ENCODE data around the gene GSK3B. TPM values are rescaled to one million over a fixed set of nuclear protein-coding genes. Genes with fewer than 3 reads are reported as not detected.

The GSK3B gene
- total and polyA plus RNA-seq, 8 donors = 4.4 to 20.7 (median 11.2) TPM

DNA sequence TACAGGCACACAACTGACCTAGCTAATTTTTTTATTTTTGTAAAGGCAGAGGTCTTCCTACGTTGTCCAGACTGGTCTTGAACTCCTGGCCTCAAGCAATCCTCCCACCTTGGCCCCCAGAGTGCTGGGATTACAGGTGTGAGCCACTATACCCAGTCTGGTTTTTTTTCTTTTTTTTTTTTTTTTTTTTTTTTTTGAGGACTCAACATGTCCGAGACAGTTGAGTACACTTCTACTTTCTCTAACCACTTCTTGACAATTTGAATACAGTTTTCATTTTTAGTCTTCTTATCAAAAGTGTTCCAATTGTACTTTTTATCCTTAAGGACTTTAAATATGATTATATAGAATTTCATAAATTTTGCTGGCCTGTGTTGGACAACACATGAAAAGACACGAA, 7.4 kb upstream of the GSK3B start:
- intact Hi-C loops (cut with DNase I) = no loop called here
- Histone ChIP-seq H3K27ac (no peak overlapping the region), H3K4me1 (peaks cover 11 to 27% (median 16%) of the 10 kb centered on the region in 3 donors), H3K36me3 (no peaks in the 10 kb centered on the region), H3K4me3 (no peak overlapping the region), H3K9me3 (no peaks in the 10 kb centered on the region), H3K27me3 (no peaks in the 10 kb centered on the region)
- DNase-seq (no peak), ATAC-seq (no peak), FAIRE-seq (no peak)
- 75 to 79% methylated on average over 3 of the region's 3 CpGs for WGBS, 2 donors
- TF ChIP-seq, protein P1, sequence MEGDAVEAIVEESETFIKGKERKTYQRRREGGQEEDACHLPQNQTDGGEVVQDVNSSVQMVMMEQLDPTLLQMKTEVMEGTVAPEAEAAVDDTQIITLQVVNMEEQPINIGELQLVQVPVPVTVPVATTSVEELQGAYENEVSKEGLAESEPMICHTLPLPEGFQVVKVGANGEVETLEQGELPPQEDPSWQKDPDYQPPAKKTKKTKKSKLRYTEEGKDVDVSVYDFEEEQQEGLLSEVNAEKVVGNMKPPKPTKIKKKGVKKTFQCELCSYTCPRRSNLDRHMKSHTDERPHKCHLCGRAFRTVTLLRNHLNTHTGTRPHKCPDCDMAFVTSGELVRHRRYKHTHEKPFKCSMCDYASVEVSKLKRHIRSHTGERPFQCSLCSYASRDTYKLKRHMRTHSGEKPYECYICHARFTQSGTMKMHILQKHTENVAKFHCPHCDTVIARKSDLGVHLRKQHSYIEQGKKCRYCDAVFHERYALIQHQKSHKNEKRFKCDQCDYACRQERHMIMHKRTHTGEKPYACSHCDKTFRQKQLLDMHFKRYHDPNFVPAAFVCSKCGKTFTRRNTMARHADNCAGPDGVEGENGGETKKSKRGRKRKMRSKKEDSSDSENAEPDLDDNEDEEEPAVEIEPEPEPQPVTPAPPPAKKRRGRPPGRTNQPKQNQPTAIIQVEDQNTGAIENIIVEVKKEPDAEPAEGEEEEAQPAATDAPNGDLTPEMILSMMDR (IDR thresholded peaks at IDR 0.05) = no peak

- intact Hi-C loops (cut with DNase I) = no loop called here
- H3K27me3 ChIP-seq = no peaks in the 10 kb centered on the region
- FAIRE-seq (no peak), DNase-seq (no peak), ATAC-seq (no peak)
- no peaks in the 10 kb centered on the region for H3K9me3 ChIP-seq
- TF ChIP-seq, protein P1 (IDR thresholded peaks at IDR 0.05) = no peak
- H3K27ac ChIP-seq = no peak overlapping the region
- no peak overlapping the region for H3K4me3 ChIP-seq
- no peaks in the 10 kb centered on the region for H3K36me3 ChIP-seq
- 95 to 100% methylated on average over 1 of the region's 1 CpG for WGBS, 2 donors
- H3K4me1 ChIP-seq = peaks cover 15 to 32% (median 17%) of the 10 kb centered on the region in 3 donors
Measured at GRCh38 chr3:120100711-120101110, 6.5 kb upstream of the GSK3B start.

DNA sequence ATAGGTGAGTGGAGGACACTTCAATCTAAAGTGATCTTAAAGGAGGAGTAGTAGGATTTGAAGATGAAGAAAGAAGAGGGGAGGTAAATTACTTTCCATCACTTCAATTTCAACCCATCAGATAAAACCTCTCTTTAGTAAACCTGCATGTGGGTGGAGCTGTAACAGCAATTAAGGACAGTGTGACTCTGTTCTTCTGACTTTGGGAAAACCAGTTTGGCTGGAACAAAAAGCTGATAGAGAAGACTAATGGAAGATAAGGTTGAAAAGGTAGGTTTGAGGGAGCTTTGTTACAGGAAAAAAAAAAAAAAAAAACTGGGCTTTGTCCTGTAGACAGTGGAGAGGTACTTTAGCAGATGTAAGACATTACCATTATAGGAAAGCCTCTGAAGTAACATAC, 4.5 kb upstream of the GSK3B start:
- H3K27ac ChIP-seq = peak overlapping the region in 2 of 4 donors; percentile 19 to 53
- no peaks in the 10 kb centered on the region for H3K9me3 ChIP-seq
- FAIRE-seq (no peak), ATAC-seq (no peak), DNase-seq (no peak)
- TF ChIP-seq, protein P1 (IDR thresholded peaks at IDR 0.05) = no peak
- H3K4me1 ChIP-seq = peaks cover 15 to 32% (median 17%) of the 10 kb centered on the region in 3 donors
- no peak overlapping the region for H3K4me3 ChIP-seq
- no peaks in the 10 kb centered on the region for H3K27me3 ChIP-seq
- no peaks in the 10 kb centered on the region for H3K36me3 ChIP-seq
- intact Hi-C loops (cut with DNase I) = no loop called here

- intact Hi-C loops (cut with DNase I) = no loop called here
- peak overlapping the region; percentile 97 to 100 (median 100) for H3K27ac ChIP-seq
- no peak for ATAC-seq
- H3K27me3 ChIP-seq = no peaks in the 10 kb centered on the region
- no peak for DNase-seq
- TF ChIP-seq, protein P1 (IDR thresholded peaks at IDR 0.05) = no peak
- H3K36me3 ChIP-seq = no peaks in the 10 kb centered on the region
- H3K4me1 ChIP-seq = peaks cover 15 to 24% (median 16%) of the 10 kb centered on the region in 3 donors
- FAIRE-seq = no peak
- 0 to 1% methylated on average over 1 of the region's 1 CpG for WGBS, 2 donors
- peak overlapping the region; percentile 61 to 83 (median 71) for H3K4me3 ChIP-seq
- no peaks in the 10 kb centered on the region for H3K9me3 ChIP-seq
Measured at GRCh38 chr3:120095979-120096426, 1.8 kb upstream of the GSK3B start.

GRCh38 chr3:120095226-120095978, 1.2 kb upstream of the GSK3B start:
- ATAC-seq (peak; percentile 56 to 75 (median 69)), FAIRE-seq (no peak), DNase-seq (peak; percentile 88 to 95 (median 92))
- 0% methylated on average over 56 to 58 of the region's 58 CpGs for WGBS, 2 donors
- Histone ChIP-seq H3K4me1 (peaks cover 16 to 27% (median 22%) of the 10 kb centered on the region in 3 donors), H3K36me3 (no peaks in the 10 kb centered on the region), H3K27me3 (no peaks in the 10 kb centered on the region), H3K27ac (peak overlapping the region; percentile 97 to 100 (median 100)), H3K4me3 (peak overlapping the region; percentile 61 to 83 (median 71)), H3K9me3 (no peaks in the 10 kb centered on the region)
- intact Hi-C loops (cut with DNase I) = no loop called here
- TF ChIP-seq, protein P1 (IDR thresholded peaks at IDR 0.05) = no peak

Data from pancreas (tissue), 10 donors.